ENCODE measurements around the gene C5orf46. TPM values are rescaled to one million over a fixed set of nuclear protein-coding genes. Genes with fewer than 3 reads are reported as not detected.

C5orf46 gene
- polyA plus RNA-seq, 3 donors: not detected

DNA sequence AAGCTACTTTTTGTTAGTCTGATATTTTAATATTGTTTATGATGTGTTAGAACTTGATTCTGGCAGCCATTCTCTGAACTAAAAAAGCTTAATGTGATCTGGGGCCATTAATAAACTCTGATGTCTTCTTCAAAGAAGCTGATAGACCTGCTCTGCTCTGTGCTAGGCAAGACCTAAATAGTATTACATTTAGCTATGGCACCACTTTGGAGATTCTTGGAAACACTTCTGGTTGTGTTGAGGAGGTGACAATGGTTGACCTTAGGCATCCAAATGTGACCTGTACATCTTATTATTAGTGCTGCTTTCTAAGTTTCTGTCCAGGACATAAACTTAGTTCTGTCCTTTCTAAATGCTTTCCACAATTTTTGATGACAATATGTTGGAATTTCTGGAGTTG is 49.5 kb downstream of the C5orf46 start:
- H3K9me3 ChIP-seq (replicated peaks in 1 of 2; ENCODE audit: control insufficient read depth in 1 of 2, insufficient read depth in 1 of 2, low read length in 2 of 2): no peaks in the 10 kb centered on the region
- peaks cover 0 to 5% of the 10 kb centered on the region in 2 donors for H3K4me1 ChIP-seq (ENCODE audit: control insufficient read depth in 1 of 2, insufficient read depth in 2 of 2, low read length in 2 of 2)
- H3K9ac ChIP-seq (ENCODE audit: insufficient read depth, low read length, poor library complexity, severe bottlenecking): no peak overlapping the region
- H3K27me3 ChIP-seq (ENCODE audit: control insufficient read depth in 2 of 2, insufficient read depth in 2 of 2, low read length in 2 of 2): no peaks in the 10 kb centered on the region
- H3K4me3 Mint-ChIP-seq: no peak overlapping the region
- H3K36me3 ChIP-seq (replicated peaks in 1 of 2; ENCODE audit: control insufficient read depth in 1 of 2, insufficient read depth in 2 of 2, low read length in 2 of 2): no peaks in the 10 kb centered on the region
- H3K4me2 ChIP-seq (replicated peaks; ENCODE audit: extremely low read depth, low read length, poor library complexity, severe bottlenecking): no peak overlapping the region
- H3K36me3 Mint-ChIP-seq: no peaks in the 10 kb centered on the region
- intact Hi-C loops (cut with micrococcal nuclease): loop anchor here in 1 of 2 donors (10.0 kb wide), 1 partner anchor 78 kb away; no protein-coding TSS in a partner anchor
- H3K27ac ChIP-seq (ENCODE audit: low read depth in 1 of 2, low read length in 2 of 2): no peak overlapping the region
- TF ChIP-seq, protein P1, sequence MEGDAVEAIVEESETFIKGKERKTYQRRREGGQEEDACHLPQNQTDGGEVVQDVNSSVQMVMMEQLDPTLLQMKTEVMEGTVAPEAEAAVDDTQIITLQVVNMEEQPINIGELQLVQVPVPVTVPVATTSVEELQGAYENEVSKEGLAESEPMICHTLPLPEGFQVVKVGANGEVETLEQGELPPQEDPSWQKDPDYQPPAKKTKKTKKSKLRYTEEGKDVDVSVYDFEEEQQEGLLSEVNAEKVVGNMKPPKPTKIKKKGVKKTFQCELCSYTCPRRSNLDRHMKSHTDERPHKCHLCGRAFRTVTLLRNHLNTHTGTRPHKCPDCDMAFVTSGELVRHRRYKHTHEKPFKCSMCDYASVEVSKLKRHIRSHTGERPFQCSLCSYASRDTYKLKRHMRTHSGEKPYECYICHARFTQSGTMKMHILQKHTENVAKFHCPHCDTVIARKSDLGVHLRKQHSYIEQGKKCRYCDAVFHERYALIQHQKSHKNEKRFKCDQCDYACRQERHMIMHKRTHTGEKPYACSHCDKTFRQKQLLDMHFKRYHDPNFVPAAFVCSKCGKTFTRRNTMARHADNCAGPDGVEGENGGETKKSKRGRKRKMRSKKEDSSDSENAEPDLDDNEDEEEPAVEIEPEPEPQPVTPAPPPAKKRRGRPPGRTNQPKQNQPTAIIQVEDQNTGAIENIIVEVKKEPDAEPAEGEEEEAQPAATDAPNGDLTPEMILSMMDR (IDR thresholded peaks at IDR 0.05): no peak
- H3K27me3 Mint-ChIP-seq (ENCODE audit: low read depth in 3 of 3): no peaks in the 10 kb centered on the region
- H3K4me3 ChIP-seq (replicated peaks in 1 of 3; ENCODE audit: low read depth in 2 of 3, low read length in 3 of 3): no peak overlapping the region
- peaks cover 21% of the 10 kb centered on the region for H3K4me1 Mint-ChIP-seq
- no peak overlapping the region for H2AFZ ChIP-seq (ENCODE audit: insufficient read depth, low read depth, low read length, poor library complexity, severe bottlenecking)
- no peak for DNase-seq
- no peaks in the 10 kb centered on the region for H3K9me3 Mint-ChIP-seq
- no peak overlapping the region for H3K27ac Mint-ChIP-seq
- no peaks in the 10 kb centered on the region for H4K20me1 ChIP-seq (ENCODE audit: insufficient read depth, low read length)
- no peaks in the 10 kb centered on the region for H3K79me2 ChIP-seq (ENCODE audit: insufficient read depth, low read length)

DNA sequence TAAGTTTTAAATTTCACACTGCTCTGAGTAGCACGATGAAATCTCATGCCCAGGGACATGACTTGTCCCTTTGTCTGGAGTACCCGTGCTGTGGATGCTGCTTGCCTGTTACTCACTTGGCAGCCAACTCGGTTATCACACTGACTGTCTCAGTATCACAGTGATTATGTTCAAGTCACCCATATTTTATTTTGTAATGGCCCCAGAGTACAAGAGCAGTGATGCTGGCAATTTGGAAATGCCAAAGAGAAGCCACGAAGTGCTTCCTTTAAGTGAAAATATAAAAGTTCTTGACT is 50.6 kb downstream of the C5orf46 start:
- H4K20me1 ChIP-seq (ENCODE audit: insufficient read depth, low read length): no peaks in the 10 kb centered on the region
- no peaks in the 10 kb centered on the region for H3K36me3 Mint-ChIP-seq
- intact Hi-C loops (cut with micrococcal nuclease): loop anchor here in 1 of 2 donors (10.0 kb wide), 1 partner anchor 79 kb away; no protein-coding TSS in a partner anchor
- H3K27me3 ChIP-seq (ENCODE audit: control insufficient read depth in 2 of 2, insufficient read depth in 2 of 2, low read length in 2 of 2): no peaks in the 10 kb centered on the region
- no peaks in the 10 kb centered on the region for H3K9me3 Mint-ChIP-seq
- no peak overlapping the region for H3K4me2 ChIP-seq (replicated peaks; ENCODE audit: extremely low read depth, low read length, poor library complexity, severe bottlenecking)
- no peak overlapping the region for H2AFZ ChIP-seq (ENCODE audit: insufficient read depth, low read depth, low read length, poor library complexity, severe bottlenecking)
- H3K9me3 ChIP-seq (replicated peaks in 1 of 2; ENCODE audit: control insufficient read depth in 1 of 2, insufficient read depth in 1 of 2, low read length in 2 of 2): no peaks in the 10 kb centered on the region
- DNase-seq: no peak
- H3K27me3 Mint-ChIP-seq (ENCODE audit: low read depth in 3 of 3): no peaks in the 10 kb centered on the region
- 60% methylated on average over 1 of the region's 4 CpGs for WGBS (ENCODE audit: insufficient coverage)
- H3K4me1 Mint-ChIP-seq: peaks cover 21% of the 10 kb centered on the region
- TF ChIP-seq, protein P1 (IDR thresholded peaks at IDR 0.05): no peak
- peaks cover 0 to 5% of the 10 kb centered on the region in 2 donors for H3K4me1 ChIP-seq (ENCODE audit: control insufficient read depth in 1 of 2, insufficient read depth in 2 of 2, low read length in 2 of 2)
- H3K27ac ChIP-seq (ENCODE audit: low read depth in 1 of 2, low read length in 2 of 2): no peak overlapping the region
- no peak overlapping the region for H3K4me3 Mint-ChIP-seq
- H3K79me2 ChIP-seq (ENCODE audit: insufficient read depth, low read length): no peaks in the 10 kb centered on the region
- no peaks in the 10 kb centered on the region for H3K36me3 ChIP-seq (replicated peaks in 1 of 2; ENCODE audit: control insufficient read depth in 1 of 2, insufficient read depth in 2 of 2, low read length in 2 of 2)
- no peak overlapping the region for H3K4me3 ChIP-seq (replicated peaks in 1 of 3; ENCODE audit: low read depth in 2 of 3, low read length in 3 of 3)
- H3K27ac Mint-ChIP-seq: no peak overlapping the region
- H3K9ac ChIP-seq (ENCODE audit: insufficient read depth, low read length, poor library complexity, severe bottlenecking): no peak overlapping the region
